T-helper 1 cell treated with Interleukin-12 subunit alpha and Interleukin-12 subunit beta and Interleukin-4 antibody, amounts not matched to agents 30 ng/mL and 1 ng/mL, for 36 hours (primary cell): Measurements from ENCODE around the gene PER2. TPM values are rescaled to one million over a fixed set of nuclear protein-coding genes. Genes with fewer than 3 reads are reported as not detected.
"Not testable (repeated sequence)": the region's sequence is repeated elsewhere in the genome, so short reads cannot be mapped to it uniquely, and the experiment has no call there.

ENCODE experiments used
- intact Hi-C: fragments of 100-400 bp; cut with micrococcal nuclease; formaldehyde crosslinking; loops from one replicate; pipeline ENCODE4 v1.15.1; 2024
- total RNA-seq: library from RNA; stranded (reverse); gene quantifications from 2 replicates; pipeline ENCODE4 v1.2.3, GENCODE V29; 2022

Gene PER2
- total RNA-seq, 1 donor from 2014 or later, result 10.6 TPM

DNA sequence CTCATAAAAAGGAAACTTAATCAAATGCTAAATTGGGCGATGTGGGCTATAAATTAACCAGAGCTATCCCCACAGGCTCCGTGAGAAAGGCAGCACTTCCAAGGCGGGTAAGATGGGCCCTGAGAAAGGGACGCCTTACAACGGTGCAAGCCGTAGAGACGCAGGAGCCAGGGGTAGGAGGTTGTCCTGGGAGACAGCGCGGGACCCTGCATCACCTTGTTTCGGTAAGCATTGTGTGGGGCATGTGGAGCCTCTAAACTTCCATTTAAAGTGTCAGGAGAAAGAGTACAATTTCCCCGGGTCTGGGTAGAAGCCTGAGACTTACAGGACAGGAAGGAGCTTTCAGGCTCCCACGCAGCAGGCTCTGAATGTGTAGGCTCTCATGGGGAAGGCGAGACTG, 1.2 kb upstream of the PER2 start:
- intact Hi-C loops, result loop anchor here (1.0 to 2.0 kb wide), 2 partner anchors 366 to 1031 kb away; no protein-coding TSS in a partner anchor

DNA sequence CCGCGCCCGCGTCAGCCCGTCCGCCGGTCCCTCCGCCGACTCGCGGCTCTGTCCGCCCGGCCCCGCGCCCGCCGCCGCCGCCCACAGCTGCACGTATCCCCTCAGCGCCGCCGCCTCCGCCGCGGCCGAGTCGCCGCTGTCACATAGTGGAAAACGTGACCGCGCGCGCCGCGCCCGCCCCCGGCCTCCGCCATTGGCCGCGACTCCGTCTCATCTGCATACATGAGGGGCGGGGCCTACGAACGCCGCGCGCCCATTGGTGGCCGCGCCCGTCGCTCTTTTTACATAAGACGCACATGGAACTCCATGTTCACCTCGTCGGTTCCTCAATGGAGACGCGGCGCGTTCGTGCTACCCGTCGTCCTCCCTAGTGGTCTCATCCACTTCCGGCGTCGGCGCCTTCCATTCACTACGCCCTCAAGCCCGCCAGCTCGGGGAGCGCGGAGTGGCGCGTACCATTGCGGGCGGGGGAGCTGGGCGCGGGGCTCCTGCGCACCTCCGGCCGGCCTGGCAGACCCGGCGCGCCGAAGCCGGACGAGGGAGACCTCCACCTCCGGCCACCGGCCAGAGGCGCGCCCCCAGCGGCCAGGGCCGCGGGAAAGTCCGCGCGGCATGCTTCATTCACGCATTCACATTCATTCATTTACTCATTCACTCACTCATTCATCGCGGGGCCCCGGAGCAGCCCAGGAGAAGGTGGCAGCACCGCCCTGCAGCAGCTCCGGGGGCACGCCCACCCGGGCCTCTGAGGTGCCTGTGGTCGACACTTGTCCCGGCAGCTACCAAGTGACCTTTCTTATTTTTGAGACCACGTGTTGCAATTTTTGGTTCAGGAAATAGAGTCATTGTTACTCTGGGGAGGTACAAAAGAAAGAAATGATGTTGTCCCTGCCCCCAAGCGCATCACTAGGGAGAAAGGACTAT, 502 bp upstream of the PER2 start:
- intact Hi-C loops, result loop anchor here (1.0 to 2.0 kb wide), 12 partner anchors 26 to 1032 kb away; partner anchors contain the start of genes ASB1, HES6, ILKAP and TRAF3IP1

DNA sequence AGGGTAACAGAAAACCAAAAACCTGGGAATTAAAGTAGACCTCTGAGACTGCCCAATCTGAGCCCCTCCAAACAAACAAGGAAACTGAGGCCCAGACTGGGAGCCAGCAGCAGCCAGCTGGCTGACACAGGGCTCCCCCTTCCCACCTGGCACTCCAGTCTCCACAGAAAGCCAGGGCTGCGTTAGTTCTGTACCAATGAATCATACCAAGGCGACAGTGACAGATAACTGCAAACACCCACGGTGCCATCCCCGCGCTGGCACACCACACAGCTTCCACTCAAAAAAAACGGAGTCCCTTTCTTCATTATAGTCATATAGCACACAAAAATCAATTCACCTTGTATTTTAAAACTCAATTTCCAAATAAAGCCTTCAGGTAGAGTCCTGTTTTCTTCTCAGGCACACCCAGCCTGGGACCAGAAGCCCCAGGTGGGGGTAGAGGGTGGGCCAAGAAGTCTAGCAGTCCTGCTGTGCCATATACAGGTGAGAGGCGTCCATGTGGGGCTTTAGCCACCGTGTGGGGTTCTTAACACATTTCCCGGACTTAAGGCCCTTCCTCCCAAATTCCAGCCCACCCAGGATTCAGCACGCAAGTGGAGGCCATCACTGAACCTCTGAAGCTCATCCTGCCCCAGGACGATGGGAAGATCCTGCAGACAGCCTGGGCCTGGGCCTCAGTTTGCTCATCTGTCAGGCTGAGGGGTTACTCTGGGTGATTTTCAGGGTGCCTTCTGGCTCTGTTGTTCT, 1.2 kb downstream of the PER2 start:
- intact Hi-C loops, result no loop called here

DNA sequence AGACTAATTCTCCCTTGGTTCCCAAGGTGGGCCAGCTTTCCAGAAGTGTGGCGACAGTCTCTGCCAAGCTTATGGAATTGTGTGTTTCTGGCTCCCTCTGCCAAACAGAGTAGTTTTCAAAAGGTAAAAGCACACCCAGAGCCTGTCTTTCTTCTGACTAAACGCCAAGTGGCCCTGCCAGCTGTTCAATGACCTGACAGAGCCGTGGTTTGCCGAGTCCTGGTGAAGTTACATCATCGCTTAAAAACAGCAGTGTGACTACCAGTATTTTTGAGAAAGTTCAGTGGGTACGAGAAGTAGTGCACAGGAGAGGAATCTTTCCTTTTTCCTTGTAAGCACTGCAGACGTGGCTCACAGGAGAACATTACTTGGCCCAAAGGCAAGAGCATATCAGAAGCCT, 1.9 kb downstream of the PER2 start:
- intact Hi-C loops, result no loop called here

DNA sequence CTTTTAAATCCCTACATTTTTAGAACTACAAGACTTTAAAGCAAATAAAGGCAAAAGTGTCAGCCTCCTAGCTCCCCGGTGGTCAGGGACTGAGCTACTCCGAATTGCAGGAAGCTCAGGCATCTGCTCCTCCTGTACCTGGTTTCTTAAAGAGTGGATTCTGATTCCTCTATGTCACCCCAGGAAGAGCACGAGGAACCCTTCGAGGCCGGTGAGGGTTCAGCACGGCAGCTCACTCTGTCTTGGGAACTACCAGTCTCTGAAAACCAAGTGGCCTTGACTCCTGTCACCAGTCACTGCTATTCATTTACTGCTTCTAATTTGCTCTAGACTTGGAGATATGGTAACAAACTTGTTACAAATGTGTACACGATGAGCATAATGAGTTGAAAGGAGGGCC, 2.3 kb downstream of the PER2 start:
- intact Hi-C loops, result no loop called here

DNA sequence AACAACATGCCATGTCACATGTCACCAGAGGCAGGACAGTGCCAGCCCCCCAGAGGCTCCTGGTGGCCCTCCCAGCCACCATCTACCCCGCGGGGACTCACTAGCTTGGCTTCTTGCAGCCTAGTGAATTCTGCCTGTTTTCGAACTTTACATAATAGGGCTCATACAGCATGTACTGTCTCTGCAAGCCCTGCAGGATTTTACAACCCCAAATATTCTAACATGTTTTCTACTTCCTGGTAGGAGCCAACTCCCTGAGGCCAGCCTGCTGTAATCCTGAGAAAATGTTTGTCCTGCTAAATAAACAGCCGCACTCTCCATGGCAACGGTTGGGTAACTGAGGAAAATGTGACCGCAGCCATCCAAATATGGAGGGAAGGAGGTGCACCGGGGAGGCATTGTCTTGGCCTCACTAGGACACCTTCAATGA, 2.7 kb downstream of the PER2 start:
- intact Hi-C loops, result no loop called here

DNA sequence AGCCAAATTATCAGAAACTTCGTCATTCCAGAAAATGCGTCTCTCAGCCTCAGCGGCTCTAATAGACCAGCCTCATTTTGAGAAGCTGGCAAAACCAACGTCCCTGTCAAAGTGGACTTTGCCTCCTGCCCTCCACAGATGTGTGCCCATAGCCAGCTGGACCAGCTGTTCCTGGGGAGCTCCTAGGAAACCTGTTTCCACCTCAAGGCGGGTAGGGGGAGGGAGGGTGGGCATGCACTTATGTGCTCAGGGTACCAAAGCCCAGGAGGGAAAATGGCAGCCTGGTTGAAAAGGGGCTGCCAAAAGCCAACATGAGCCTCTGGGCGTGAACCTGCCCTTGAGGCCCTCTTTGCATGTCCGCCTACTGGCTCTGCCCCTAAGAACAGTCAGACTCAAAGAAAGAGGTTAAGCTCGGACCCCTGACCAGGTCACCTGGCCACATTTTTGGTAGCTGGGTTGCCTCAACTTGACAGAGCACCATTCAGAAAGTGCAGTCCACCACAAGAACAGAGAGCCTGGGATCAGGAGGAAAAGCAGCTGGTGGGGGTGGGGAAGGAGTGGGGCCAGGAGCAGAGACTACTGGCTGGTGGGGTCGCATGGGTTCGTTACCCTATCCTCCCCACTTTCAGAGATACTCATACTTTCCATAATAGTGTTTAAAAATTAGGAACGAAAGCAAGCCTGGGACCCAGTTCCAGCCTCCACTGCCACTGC, 3.5 kb downstream of the PER2 start:
- intact Hi-C loops, result no loop called here

DNA sequence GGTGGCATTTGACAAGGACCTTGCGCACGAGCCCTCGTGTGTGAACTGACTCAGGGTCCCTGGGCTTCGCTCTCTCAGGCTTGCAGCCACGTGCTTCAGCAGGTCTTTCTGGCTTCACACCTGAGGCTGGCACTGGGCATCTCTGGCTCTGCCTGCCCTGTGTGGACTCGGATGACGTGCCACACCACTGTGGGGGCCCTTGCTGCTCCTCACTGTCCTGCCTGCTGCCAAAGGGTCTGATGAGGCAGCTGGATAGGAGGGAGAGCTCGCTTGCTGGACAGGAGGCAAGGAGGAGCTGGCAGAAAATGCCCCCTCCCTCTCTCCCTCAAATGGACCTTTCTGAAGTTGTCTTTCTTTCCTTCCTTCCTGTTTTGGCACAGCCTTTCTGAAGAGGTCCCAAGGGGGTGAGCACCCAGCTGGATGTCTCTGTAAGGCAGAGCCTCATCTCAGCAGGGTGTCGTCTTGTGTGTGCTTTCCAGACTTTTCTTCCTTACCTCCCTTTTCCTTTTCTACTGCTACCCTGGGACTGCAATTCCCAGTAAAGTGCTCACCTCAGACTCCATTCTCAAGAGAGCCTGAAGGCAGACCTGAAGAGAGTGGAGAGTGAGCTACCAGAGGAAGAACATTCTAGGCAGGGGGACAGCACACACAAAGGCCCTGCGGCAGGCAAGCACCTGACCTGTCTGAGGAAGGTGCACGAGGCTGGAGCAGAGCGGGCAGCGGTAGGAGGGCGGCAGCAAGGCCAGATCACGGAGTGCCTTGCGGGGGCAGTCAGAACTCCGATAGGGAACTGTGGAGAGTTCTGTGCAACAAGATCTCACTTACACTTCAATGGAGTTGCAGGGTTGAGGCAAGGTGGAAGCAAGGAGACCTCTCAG, 5.3 kb downstream of the PER2 start:
- intact Hi-C loops, result no loop called here

DNA sequence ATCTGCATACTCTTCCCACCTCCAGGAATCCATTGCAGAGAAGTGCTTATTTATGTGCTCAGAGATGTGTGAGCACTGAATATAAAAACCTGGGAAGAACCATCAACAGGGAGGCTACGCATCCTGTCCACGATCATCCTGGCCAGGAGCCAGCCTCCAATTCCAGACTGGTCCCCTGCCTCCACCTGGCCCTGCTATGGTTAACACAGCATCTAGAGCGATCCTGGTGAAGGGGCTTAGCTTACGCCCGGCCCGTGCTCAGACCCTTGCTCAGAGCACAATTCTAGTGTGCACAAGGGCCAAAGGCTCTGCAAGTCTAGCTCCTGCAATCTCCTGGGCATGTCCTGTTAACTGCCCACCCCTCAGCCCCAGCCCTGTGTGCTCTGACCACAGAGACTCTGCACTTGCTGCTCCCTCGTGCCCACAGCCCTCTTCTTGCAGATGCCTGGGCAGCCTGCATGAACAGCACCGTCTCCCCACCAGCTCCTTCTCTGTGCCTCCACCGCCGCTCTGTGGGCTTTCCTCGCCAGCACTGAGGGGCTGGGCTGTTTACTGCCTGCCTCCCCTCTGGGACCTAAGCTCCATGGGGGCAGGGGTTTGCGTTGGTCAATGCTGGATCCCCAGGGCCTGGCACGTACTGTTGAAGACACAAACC, 6.5 kb downstream of the PER2 start:
- intact Hi-C loops, result no loop called here

DNA sequence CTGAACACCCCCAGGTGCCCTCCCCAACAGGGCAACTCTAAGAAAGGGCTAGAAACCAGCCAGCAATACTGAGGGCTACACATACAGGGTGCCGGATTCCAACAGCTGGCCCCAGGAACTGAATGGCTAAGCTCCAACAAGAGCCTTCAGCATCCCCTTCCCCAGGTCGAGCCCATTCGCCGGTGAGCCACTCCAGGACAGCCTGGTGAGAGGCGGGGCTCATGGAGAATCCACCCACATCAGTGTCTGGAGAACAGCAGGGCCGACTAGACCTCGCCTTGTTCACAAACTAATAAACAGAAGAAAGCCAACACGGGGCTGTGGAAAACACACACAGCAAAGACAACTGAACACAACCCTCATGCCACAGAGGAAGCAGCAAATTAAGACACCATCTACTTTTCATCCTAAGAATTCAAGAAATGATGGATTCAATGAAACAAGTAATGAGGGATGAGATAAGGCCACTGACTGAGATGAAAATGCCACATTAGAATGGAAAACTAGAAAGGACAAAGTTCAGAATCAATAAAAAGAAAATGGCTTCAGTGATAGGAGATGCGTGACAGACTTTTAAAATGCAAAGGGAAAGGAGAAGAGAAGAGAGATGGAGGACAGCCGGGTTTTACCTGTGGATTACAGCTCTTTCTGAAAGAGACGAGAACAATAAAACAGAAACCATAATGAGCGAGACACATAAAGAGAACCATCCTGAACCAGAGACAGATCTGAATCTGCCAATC, 8.2 kb downstream of the PER2 start:
- intact Hi-C loops, result no loop called here

DNA sequence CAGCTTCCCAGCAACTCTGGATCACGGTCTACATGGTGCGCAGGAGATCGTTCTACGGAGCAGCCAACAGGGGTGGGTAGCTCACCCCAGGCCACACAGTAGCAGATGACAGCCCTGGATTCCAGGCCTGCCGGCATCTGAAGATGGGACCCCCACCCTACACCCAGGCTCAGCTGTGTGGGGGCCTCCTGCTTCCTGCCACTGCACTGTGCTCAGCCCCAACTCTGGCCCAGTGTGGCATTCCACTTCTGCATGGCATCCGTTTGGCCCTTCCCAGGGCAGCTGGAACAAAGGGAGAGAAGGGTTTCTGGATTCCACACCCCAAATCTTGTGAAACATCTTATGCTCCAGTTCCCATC, 9.1 kb downstream of the PER2 start:
- intact Hi-C loops, result no loop called here

DNA sequence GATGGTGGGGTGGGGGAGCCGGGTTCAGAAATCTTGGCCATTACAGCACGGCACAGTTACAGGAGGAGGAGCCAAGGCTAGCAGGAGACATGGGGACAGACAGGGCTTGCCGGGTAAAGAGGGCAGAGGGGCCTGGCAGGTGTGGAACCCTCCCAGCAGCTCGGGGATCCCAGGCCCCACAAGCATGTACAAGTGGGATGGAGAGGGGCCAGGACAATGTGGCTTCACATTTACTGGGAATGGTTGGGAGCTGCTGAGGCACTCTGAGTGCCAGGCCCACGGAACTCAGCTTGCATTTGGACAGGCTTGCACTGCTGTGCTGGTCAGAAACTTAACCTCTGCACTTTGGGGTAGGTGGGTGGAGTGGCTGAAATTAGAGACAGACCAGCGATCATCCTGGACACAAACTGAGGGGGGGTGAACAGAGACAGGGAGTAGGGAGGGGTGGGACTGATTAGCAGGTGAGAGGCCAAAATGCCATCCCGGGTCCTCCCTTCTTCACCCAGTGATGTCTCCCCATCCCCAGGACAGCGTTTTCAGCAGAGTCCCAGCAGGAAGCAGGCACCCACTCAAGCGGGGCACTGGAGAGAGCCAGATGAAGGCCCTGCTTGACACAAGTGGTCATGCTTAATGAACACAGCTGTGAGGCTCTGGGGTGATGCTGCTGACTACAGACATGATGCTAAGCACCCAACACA, 9.6 kb downstream of the PER2 start:
- intact Hi-C loops, result no loop called here

DNA sequence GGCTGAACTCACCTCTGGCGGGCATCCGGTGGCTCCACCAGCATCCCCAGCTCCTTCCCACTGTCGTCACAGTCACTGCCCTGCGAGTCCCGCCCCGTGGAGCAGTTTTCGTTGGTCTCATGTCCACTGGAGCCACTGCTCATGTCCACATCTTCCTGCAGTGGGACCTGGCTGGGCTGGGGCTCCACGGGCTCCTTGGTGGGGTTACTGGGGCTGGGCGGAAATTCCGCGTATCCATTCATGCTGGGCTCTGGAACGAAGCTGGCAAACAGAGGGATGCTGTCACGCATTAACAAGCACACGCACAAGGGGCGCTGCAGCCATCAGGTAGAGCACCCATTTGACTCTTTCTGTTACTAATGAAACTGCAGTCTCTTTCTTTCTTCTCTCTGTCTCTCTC, 10.7 kb downstream of the PER2 start:
- intact Hi-C loops, result no loop called here

DNA sequence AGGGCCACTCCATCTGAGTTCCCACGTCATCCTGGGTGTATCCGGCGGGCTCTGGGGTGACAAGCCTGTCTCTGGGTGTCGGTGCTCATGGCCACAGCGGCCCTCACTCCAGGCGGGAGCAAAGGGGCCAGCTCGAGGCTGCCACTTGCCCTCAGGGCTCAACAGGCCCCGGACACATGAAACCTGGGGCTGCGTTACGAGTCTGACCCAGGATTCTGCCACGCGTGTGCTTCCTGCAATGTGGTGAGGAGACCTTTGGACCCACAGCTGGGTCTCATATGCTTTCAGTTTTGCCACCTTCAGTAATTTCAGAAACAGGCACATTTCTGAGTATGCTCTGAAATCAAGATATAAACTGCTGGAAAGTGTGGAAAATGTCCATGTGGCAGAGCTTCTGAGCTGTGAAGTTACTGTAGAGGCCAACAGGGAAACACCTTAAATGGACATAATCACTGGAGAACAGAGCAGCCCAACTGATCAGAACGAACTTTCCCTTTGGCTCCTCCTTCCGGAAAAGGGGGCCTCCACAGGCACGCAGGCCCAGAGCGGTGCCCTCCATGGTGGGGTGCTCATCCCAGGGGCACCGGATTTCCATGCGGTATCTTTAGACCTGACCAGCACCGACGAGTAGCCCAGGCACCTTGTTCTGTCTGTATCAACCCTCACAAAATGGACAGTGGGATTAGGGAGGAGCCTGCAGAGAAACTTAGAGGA, 14.1 kb downstream of the PER2 start:
- intact Hi-C loops, result no loop called here

DNA sequence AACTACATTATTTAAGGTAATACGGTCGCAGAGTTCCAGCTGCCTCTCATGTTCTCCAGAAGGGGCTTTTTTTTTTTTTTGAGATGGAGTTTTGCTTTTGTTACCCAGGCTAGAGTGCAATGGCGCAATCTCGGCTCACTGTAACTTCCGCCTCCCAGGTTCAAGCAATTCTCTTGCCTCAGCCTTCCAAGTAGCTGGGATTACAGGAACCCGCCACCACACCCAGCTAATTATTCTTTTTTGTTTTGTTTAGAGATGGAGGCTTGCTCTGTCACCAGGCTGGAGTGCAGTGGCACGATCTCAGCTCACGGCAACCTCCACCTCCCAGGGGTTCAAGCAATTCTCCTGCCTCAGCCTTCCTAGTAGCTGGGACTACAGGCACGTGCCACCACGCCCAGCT, 15.0 kb downstream of the PER2 start:
- intact Hi-C loops, result not testable (repeated sequence)

DNA sequence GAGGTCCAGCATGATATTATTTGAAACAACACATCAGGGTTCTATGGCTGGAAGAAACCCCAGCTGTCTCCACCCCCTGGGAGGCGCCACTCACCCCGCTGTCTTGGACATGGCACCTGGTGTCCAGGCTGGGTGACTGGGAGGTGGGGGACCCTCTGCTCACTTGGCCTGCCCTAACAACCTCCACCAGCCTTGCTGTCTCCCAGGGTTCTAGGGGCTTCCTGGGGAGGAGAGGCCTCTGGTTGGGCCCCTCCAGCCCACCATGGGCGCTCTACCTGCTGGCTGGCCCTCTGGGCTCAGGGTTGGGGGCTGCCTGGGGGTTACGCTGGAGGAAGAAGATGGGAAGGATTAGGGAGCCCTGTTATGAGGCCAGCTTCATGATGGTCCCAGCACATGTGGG, 16.3 kb downstream of the PER2 start:
- intact Hi-C loops, result no loop called here

DNA sequence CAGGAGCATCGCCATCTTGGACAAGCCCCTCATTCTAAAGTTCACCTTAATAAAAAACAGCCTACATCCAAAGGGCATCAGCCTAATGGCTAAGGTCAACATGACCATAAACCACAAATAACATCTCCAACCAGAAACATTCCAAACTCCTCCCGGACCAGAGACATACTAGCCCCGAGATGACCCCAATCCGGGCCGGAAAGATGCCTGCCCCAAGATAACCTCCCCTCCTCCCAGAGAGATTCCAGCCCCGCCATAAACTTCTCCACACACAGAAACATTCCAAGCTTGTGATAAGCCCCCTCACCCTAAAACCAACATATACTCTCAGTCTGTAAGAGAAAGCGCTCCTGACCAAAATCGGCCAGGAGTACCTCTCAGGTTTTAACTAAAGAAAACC, 16.7 kb downstream of the PER2 start:
- intact Hi-C loops, result not testable (repeated sequence)

DNA sequence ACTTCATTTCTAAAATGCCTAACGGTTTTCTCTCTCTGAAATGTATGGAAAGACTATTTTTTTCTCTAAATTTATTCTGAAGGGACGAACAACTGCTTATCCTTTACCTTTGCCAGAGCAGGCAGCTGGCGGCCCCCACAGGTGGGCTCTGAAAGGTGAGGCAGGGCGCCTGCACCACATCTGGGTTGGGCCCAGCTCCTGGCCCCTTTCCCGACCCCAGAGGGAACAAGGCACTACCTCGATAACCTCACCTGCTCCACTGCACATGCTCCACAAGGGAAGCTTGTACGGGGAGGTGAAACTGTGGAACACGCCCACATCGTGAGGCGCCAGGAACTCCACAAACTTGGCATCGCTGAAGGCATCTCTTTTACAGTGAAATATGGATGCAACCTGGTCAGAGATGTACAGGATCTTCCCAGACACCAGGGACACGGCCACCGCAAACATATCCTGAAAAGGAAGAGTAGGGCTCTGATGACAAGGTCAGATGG, 17.3 kb downstream of the PER2 start:
- intact Hi-C loops, result no loop called here
